ENCODE data around the gene ARG2. TPM values are rescaled to one million over a fixed set of nuclear protein-coding genes. Genes with fewer than 3 reads are reported as not detected.

The ARG2 gene
- 1 to 10 TPM; 1.3 to 2.6 TPM for total RNA-seq

DNA sequence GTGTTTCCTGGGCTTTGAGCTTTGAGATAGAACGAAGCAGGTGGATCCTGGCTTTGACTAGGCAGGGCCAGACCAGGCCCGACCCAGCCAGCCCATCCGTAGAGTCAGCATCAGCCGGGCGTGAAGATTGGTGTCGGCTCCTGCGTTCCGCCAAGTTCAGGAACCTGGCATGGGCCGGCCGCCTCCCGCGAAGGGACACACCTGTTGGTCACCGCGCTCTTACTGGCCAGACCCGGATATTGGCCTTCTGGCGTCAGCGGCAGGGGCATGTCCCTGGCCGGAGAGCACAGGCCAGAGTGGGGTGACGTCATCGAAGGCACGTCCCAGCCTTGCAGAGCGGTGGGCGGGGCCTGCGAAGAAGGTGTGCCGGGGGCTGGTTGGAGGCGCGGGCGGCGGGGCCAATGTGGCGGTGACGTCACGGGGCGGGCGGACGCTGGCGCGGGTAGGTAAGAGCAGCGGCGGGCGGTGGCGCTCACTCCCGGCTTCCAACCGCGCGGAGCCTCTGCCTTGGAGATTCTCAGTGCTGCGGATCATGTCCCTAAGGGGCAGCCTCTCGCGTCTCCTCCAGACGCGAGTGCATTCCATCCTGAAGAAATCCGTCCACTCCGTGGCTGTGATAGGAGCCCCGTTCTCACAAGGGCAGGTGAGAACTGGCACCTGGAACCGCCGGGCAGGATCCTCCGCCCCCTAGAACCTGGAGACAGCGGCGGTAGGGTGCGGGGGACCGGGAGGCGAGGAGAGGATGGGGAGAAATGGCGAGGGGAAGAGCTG, at the start of gene ARG2:
Gene ARG2 (plus strand): TSS at position 475 of the 771 bp plus-strand sequence. CDS start 58 bp downstream, at position 533.
- Mint-ChIP-seq H3K27me3 (peaks cover 18% of the 10 kb centered on the region), H3K9me3 (no peaks in the 10 kb centered on the region), H3K4me1 (peaks cover 20% of the 10 kb centered on the region), H3K27ac (peak within 1 kb of the TSS; percentile 78), H3K36me3 (peaks cover 4% of the 10 kb centered on the region), H3K4me3 (peak within 1 kb of the TSS; percentile 84)
- peak; percentile 97 for DNase-seq
- POLR2A ChIA-PET: interaction anchor here (0.7 to 1.9 kb wide), 5 partner anchors 20 to 85 kb away, joined by 3 to 6 read pairs (median 4); partner anchors contain the start of genes PIGH and RDH11
- peak; percentile 93 for ATAC-seq (ENCODE audit: low read depth)

DNA sequence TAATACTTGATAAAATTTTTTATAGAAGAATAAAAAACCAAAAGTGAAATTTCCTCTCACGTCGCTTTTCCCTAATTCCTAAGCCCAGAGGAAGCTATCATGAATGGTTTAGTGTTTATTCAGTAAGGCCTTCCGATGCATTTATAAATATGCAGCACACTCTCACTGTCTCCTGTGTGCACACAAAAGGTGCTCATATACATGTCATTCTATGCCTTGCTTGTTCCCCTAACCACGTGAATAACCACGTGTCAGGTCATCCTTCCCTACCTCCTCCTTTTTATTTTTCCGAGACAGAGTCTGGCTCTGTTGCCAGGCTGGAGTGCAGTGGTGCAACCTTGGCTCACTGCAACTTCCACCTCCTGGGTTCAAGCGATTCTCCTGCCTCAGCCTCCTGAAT, 49.3 kb upstream of the ARG2 start:
- POLR2A ChIA-PET: interaction anchor here (1.8 kb wide), 1 partner anchor 143 kb away, joined by 6 read pairs; no protein-coding TSS in a partner anchor
- Mint-ChIP-seq H3K4me1 (peaks cover 16% of the 10 kb centered on the region), H3K4me3 (no peak overlapping the region), H3K9me3 (no peaks in the 10 kb centered on the region), H3K27ac (no peak overlapping the region), H3K36me3 (no peaks in the 10 kb centered on the region), H3K27me3 (no peaks in the 10 kb centered on the region)
- DNase-seq: no peak
- no peak for ATAC-seq (ENCODE audit: low read depth)

- no peaks in the 10 kb centered on the region for H3K27me3 Mint-ChIP-seq
- ATAC-seq (ENCODE audit: low read depth): peak; percentile 85
- no peak overlapping the region for H3K27ac Mint-ChIP-seq
- POLR2A ChIA-PET: interaction anchor here (1.8 kb wide), 1 partner anchor 144 kb away, joined by 6 read pairs; no protein-coding TSS in a partner anchor
- H3K36me3 Mint-ChIP-seq: no peaks in the 10 kb centered on the region
- peak; percentile 73 for DNase-seq
- H3K4me3 Mint-ChIP-seq: no peak overlapping the region
- no peaks in the 10 kb centered on the region for H3K9me3 Mint-ChIP-seq
- peaks cover 14% of the 10 kb centered on the region for H3K4me1 Mint-ChIP-seq
Observed at GRCh38 chr14:67571275-67571990, 48.3 kb upstream of the ARG2 start.

DNA sequence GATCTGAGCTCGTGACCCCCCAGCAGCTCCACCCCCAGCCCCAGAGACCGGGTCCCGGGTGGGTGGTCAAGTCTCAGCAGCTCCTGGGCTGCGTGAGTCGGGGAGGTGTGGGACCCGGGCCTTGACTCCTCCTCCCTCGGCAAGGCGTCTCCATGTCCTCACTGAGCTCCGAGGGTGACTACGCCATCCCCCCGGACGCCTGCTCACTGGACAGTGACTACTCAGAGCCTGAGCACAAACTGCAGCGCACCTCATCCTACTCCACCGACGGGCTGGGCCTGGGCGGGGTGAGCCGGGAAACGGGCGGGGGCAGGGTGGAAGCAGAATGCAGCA, 47.8 kb upstream of the ARG2 start:
- no peak for ATAC-seq (ENCODE audit: low read depth)
- H3K36me3 Mint-ChIP-seq: no peaks in the 10 kb centered on the region

DNA sequence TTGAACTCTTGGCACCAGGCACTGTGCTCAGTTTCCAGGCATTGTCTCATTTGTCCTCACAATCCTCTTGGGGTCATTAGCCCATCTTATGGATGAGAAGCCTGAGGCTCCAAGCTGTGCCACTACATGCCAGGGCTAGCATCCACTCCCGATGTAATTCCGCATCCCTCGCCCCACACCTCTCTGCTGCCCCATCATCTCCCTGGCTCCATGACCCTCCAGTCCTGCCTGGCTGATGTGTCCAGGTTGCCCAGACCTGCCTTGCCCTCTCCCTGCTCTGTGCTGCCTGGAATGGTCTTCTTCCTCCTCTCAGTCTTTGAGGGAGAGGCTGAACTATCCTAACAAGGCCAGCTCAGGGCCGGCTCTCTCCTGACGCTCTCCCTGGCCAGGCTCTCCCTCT, 47.1 kb upstream of the ARG2 start:
- Mint-ChIP-seq H3K36me3 (no peaks in the 10 kb centered on the region), H3K27ac (no peak overlapping the region), H3K27me3 (no peaks in the 10 kb centered on the region), H3K9me3 (no peaks in the 10 kb centered on the region), H3K4me1 (peaks cover 5% of the 10 kb centered on the region), H3K4me3 (no peak overlapping the region)
- POLR2A ChIA-PET: no interaction called here
- DNase-seq: peak; percentile 15
- ATAC-seq (ENCODE audit: low read depth): no peak

More for the DNA sequence above, 47.8 kb upstream of the ARG2 start:
- Mint-ChIP-seq H3K9me3 (no peaks in the 10 kb centered on the region), H3K27me3 (no peaks in the 10 kb centered on the region), H3K4me1 (peaks cover 11% of the 10 kb centered on the region), H3K4me3 (no peak overlapping the region), H3K27ac (no peak overlapping the region)
- no peak for DNase-seq
- POLR2A ChIA-PET: interaction anchor here (1.8 kb wide), 1 partner anchor 145 kb away, joined by 6 read pairs; no protein-coding TSS in a partner anchor

DNA sequence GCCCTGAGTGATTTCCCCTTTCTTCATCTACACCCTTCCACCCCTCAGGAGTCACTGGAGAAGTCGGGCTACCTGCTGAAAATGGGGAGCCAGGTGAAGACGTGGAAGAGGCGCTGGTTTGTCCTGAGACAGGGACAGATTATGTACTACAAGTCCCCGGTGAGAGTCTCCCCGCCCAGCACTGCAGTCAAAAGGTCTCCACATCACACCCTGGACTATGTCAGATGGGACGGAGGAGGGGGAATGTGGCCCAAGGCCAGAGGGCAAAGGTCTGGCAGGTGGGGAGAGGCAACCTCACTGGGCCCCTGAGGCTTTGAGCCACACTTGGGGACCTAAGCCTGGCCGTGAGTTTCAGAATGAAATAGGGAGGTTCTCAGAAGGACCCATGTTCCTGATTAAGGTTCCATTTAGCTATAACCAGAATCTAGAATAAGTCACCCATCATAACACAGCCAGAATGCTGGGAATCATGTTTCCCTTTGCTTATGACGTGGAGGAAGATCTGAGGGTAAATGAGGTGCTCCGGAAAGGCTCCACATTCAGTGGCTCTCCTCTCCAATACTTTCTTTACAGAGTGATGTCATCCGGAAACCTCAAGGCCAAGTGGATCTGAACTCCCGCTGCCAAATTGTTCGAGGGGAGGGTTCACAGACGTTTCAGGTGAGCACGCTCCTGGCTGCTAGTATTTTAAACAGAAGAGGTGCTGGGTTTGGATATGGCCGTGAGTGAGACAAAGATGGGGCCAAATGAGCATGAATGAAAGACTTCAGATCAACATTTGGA, 46.3 kb upstream of the ARG2 start:
- H3K4me1 Mint-ChIP-seq: peaks cover 5% of the 10 kb centered on the region
- no peak for ATAC-seq (ENCODE audit: low read depth)
- POLR2A ChIA-PET: no interaction called here
- no peaks in the 10 kb centered on the region for H3K9me3 Mint-ChIP-seq
- no peak overlapping the region for H3K4me3 Mint-ChIP-seq
- no peak overlapping the region for H3K27ac Mint-ChIP-seq
- H3K36me3 Mint-ChIP-seq: no peaks in the 10 kb centered on the region
- DNase-seq: peak; percentile 12
- no peaks in the 10 kb centered on the region for H3K27me3 Mint-ChIP-seq

DNA sequence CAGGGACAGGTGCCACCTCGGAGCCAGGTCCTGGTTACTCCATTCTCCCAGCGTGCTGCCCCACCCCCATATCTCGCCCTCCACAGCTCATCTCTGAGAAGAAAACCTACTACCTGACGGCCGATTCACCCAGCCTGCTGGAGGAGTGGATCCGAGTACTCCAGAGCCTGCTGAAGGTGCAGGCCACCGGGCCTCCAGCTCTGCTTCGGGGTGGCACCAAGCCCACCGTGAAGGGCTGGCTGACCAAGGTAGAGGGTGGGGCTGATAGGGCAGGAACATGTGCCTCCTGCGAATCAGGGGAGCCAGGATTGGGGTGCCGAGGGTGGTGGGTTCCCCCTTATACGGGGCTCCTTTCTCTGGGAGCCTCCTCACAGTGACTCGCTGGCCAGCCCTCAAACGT, 45.6 kb upstream of the ARG2 start:
- no peaks in the 10 kb centered on the region for H3K27me3 Mint-ChIP-seq
- DNase-seq: peak; percentile 19
- H3K4me3 Mint-ChIP-seq: no peak overlapping the region
- POLR2A ChIA-PET: no interaction called here
- no peak for ATAC-seq (ENCODE audit: low read depth)
- no peaks in the 10 kb centered on the region for H3K36me3 Mint-ChIP-seq
- H3K27ac Mint-ChIP-seq: no peak overlapping the region
- no peaks in the 10 kb centered on the region for H3K9me3 Mint-ChIP-seq
- peaks cover 5% of the 10 kb centered on the region for H3K4me1 Mint-ChIP-seq

DNA sequence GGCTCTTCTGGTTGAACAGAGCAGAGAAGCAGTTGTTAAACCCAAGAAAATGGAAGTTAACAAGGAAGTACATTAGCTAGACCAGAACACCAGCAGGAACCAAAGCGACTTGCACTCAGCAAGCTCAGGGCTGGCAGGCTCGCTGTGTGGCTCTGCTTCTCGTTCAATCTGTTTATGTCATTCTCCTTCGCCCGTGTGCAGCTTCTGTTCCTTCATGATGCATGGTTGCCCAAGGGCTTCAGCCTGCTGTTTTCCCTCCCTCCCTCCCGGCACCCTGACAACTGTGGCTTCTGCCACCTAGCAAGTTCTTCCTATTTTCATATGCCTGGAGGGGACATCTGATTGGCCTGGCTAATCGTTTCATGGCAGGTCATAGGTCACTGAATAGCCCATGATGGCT, 44.9 kb upstream of the ARG2 start:
- Mint-ChIP-seq H3K4me3 (no peak overlapping the region), H3K9me3 (no peaks in the 10 kb centered on the region), H3K36me3 (no peaks in the 10 kb centered on the region), H3K27ac (no peak overlapping the region), H3K4me1 (peaks cover 5% of the 10 kb centered on the region), H3K27me3 (no peaks in the 10 kb centered on the region)
- DNase-seq (peak; percentile 2), ATAC-seq (ENCODE audit: low read depth) (no peak)
- POLR2A ChIA-PET: no interaction called here

DNA sequence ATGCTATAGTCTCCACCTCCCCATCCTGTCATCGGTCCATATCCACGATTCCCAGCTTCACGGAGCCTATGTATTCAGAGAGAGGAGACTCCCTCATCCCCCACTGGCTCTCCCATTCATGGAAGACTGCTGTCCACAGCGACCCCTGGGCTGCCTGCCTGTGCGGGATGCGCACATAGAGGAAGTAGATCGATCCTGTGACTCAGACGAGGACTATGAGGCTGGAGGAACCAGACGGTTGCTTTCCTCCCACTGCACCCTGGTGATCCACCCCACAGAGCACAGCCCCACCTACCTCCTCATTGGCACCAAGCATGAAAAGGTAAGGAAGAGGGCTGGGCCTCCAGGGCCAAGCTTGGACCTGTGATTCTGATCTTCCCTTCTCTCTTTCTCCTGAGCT, 44.0 kb upstream of the ARG2 start:
- Mint-ChIP-seq H3K27ac (no peak overlapping the region), H3K4me3 (no peak overlapping the region), H3K9me3 (no peaks in the 10 kb centered on the region), H3K4me1 (peaks cover 5% of the 10 kb centered on the region), H3K36me3 (no peaks in the 10 kb centered on the region), H3K27me3 (no peaks in the 10 kb centered on the region)
- POLR2A ChIA-PET: no interaction called here
- DNase-seq (peak; percentile 4), ATAC-seq (ENCODE audit: low read depth) (no peak)

GRCh38 chr14:67576216-67576955, 43.3 kb upstream of the ARG2 start:
- no peak for ATAC-seq (ENCODE audit: low read depth)
- Mint-ChIP-seq H3K4me3 (no peak overlapping the region), H3K27ac (no peak overlapping the region), H3K27me3 (no peaks in the 10 kb centered on the region), H3K36me3 (no peaks in the 10 kb centered on the region), H3K4me1 (peaks cover under 1% of the 10 kb centered on the region), H3K9me3 (no peaks in the 10 kb centered on the region)
- POLR2A ChIA-PET: no interaction called here
- peak; percentile 15 for DNase-seq

DNA sequence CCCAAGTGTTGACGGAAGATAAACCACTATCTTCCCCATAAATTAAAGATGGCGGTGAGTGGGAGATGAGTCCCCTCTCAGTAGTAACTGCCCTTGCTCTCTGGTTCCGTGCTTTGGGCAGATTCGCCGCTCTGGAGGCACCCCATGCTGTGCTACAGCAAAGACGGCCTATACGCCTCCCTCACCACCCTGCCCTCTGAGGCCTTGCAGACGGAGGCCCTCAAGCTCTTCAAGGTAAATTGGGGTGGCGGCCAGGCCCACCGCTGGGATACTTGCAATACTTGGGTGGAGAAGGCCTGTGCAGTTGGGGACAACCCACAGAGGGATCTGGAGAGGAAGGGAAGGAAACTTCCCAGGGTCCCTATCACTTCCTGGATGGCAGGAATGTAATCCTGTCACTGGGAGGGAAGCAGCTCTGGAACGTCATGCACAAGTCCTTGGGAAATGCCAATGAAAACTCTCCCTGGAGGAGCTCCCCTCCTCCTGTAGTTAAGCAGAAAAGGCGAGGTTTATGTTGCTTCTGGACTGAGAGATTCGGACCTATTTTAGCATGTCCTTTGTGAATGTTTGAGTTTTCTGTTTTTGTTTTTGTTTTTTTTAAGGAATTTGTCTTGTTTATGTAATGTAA, 42.4 kb upstream of the ARG2 start:
- Mint-ChIP-seq H3K4me1 (peaks cover 3% of the 10 kb centered on the region), H3K4me3 (no peak overlapping the region), H3K9me3 (no peaks in the 10 kb centered on the region), H3K27ac (no peak overlapping the region), H3K36me3 (no peaks in the 10 kb centered on the region), H3K27me3 (no peaks in the 10 kb centered on the region)
- POLR2A ChIA-PET: no interaction called here
- peak; percentile 5 for DNase-seq
- no peak for ATAC-seq (ENCODE audit: low read depth)

DNA sequence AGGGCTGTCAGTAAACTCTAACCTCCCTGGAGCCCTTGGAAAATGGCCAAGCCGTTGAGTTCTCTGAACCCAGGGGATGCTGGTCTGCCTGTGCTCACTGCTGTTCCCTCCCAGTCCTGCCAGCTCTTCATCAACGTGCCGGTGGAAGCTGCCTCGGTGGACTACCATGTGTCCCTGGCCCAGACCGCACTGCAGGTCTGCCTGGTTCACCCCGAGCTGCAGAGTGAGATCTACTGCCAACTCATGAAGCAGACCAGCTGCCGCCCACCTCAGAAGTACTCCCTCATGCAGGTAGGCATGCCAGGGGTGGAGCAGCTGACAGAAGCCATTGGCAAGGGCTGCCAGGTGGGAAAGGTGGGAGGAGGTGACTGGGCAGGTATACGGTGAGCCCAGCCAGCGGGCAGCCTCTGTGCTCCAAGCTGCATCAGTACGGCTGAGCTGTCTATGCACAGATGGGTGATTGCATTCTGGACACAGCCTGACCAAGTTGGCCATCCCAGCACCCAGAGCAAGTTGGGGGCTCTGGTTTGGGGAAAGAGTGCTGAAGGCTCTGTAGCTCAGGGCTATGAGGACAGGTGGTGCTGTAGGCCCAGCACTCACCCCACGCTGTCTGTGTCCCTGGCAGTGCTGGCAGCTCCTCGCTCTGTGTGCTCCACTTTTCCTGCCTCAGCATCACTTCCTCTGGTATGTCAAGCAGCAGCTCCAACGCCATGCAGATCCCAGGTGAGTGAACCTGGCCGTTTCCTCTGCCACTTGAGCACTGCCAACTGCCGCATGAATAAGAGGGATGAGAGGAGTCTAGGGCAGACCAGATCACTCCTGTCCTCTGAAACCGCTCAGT, 41.6 kb upstream of the ARG2 start:
- ATAC-seq (ENCODE audit: low read depth): no peak
- H3K27ac Mint-ChIP-seq: no peak overlapping the region
- no peaks in the 10 kb centered on the region for H3K27me3 Mint-ChIP-seq
- POLR2A ChIA-PET: no interaction called here
- peaks cover 3% of the 10 kb centered on the region for H3K4me1 Mint-ChIP-seq
- peak; percentile 19 for DNase-seq
- H3K4me3 Mint-ChIP-seq: no peak overlapping the region
- H3K9me3 Mint-ChIP-seq: no peaks in the 10 kb centered on the region
- no peaks in the 10 kb centered on the region for H3K36me3 Mint-ChIP-seq
